HG03045 (cell line): ENCODE data around the gene AIFM1.
"Not testable (repeated sequence)": the region's sequence is repeated elsewhere in the genome, so short reads cannot be mapped to it uniquely, and the experiment has no call there.

Experiments used
- ATAC-seq: cut with Tn5 transposase; IDR thresholded peaks from one replicate; pipeline ENCODE4 v1.9.1; 2021; ENCODE audit warnings: mild to moderate bottlenecking, moderate library complexity; ENCODE audit not compliant: unreplicated experiment

The AIFM1 gene

DNA sequence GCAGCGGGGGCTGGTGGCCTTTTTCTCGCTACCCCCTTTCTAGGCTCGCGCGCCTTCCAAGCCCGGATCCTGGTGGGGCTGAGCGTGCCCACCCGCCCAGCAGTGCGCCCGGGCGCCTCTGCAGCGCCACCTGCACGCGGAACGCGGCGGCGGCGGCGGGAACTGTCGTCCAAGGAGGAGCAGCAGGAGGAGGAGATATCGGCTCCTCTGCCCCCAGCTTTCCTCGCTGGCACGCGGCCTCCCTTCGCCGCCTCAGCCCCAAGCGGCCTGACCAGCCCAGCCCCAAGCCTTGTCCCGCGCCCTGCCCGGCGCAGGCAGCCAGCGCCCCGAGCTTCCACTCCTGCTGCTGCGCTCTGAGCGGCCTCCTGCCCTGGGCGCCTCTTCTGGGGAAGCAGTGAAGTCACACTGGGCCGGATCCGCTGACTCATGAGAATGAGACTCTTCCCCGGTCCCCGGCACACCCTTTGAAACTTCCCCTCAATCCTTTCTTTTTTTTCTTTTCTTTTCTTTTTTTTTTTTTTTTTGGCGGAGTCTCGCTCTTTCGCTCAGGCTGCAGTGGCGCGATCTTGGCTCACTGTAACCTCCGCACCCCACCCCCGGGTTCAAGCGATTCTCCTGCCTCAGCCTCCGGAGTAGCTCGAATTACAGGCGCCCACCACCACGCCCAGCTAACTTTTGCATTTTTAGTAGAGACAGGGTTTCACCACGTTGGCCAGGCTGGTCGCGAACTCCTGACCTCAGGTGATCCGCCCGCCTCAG, 44.7 kb downstream of the AIFM1 start:
- ATAC-seq, result peak; percentile 68

DNA sequence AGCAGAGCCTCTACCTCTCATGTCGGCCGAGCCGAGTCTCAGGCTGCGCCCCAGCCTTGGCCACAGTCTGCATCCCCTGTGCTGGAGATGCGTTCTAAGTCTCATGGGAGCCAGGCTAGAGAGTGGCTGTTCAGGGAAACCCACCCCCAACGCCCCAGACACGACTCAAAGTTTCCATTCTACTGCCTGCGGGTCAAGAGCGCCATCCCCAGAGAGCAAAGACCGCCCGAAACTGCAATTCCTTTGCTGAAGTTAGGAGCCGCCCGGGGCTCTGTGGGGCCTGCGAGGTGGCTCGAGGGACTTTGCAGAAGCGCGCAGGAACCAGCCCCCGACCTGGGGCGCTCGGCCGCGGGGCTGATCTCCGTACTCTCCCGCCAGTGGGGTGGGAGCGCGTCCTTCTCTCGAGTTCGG, 45.3 kb downstream of the AIFM1 start:
- peak; percentile 27 for ATAC-seq

DNA sequence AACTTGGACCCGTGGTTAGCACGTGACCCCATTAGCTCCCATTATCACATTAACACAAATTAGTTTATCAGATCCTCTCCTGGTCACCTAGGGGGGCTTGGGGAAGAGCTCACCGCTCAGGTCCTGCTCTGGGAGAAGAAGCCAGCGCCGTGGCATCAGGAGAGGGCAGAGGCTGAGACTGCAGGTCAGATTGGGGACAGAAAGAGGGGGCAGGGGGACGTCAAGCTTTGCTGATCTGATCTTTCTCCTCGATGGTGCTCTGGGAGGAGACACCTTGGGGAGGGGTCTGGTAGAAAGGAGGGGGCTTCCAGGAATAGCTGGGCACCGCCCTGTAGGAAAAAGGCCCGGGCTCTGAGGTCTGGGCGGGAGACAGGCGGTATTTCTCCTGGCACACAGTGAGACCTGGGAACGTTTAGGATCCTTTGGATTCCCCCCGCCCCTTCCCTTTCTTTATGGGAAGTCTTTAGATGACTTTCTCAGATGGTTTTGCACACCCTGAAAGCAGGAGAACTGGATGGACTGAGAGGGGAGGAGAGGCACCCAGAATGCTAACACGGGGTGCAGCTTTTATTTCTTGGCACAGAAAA, 46.2 kb downstream of the AIFM1 start:
- ATAC-seq, result no peak

DNA sequence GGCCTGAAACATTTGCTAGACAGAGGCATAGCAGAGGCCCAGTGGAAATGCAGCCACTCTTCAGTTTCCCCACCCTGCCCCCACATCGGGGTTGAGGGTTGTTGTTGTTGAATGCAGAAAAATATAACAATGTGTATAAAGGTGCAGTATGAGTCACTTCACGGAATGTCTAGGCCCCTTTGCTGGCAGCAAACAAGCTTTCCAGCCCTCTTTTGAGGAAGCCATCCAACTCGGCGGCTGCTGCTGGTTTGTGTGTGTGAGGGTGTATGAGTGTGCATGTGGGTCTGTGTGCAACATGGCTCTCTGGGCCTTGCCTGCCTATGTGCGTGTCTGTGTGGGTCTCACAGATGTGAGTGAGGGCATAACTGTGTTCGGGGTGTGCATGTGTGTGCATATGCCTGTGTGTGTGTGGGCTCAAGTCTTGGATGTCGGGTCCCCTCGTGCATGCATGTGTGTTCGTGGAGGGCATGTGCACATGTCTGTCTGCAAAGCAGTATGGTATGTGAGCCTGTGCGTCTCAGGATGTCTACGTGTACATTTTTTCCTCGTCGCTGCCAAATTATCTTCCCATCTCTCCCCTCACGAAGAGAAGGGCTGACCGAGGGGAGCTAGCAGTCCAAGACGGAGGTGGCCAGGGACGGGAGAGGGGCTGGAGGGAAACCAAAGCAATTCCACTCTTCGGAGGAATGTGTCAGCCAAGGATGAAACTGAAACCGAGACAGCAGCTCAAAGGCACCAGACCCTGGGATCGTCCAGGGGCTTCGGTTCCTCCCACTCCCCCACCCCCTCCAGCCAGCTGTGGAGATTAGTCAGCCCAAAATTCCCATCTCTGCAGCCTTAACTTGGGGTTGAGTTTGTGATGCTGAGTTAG, 47.0 kb downstream of the AIFM1 start:
- ATAC-seq, result no peak

DNA sequence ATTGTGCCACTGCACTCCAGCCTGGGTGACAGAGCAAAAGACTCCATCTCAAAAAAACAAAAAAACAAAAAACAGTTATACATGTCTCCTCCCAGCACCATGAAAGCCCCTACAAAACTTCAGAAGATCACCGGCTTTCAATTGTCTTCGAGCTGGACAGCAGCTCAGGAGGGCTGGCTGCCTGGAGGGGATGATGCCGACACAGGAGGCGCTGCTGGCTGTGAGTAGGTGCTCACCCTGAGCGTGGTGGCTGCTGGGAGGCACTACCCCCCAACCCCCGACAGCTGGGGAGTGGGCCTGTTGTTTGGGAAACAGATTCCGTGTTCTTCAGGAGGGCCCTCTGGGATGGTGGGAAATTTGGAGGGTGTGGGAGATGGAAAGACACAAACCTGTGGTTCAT, 48.5 kb downstream of the AIFM1 start:
- ATAC-seq, result no peak

DNA sequence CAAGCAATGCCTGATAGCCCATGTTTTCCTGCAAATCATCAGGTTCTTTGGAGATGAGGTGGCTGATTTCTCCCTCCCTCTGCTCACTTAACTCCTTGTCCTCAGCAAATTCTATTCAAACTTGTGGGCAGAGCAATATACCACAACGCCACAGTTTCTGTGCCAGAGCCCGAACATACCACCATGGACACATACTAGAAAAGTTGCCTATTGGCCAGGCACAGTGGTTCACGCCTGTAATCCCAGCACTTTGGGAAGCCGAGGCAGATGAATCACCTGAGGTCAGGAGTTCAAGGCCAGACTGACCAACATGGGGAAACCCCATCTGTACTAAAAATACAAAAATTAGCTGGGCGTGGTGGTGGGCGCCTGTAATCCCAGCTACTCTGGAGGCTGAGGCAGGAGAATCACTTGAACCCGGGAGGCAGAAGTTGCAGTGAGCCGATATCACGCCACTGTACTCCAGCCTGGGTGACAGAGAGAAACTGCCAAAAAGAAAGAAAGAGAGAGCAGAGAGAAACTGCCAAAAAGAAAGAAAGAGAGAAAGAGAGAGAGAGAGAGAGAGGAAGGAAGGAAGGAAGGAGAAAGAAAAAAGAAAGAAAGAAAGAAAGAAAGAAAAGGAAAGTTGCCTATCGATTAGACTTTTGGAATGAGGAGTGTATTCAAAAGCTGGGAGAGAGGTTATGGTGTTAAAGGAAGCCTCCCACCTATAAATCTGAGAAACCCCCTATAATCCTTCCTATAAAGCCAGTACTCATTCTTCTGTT, 50.3 kb downstream of the AIFM1 start:
- not testable (repeated sequence) for ATAC-seq

DNA sequence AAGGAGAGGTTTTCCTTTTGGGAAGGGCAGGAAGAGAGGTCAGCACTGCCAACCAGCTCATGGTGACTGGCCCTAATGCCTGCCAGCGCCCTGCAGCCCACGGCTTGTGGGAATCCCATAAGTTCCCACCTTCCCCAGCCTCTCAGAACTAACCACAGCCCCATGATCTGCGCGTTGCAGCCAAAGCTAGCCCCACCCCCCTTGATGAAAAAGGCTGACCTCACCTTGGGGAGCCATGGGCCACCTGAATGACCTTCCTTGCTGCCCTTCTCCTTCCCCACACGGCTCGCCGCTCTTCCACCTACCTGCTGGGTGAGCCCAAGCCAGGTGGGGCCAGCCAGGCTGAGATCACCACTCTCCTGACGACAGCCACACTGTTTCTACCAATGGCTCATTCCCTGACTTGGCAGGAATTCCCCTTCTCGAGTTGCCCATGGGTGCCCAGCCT, 51.5 kb downstream of the AIFM1 start:
- ATAC-seq, result no peak

DNA sequence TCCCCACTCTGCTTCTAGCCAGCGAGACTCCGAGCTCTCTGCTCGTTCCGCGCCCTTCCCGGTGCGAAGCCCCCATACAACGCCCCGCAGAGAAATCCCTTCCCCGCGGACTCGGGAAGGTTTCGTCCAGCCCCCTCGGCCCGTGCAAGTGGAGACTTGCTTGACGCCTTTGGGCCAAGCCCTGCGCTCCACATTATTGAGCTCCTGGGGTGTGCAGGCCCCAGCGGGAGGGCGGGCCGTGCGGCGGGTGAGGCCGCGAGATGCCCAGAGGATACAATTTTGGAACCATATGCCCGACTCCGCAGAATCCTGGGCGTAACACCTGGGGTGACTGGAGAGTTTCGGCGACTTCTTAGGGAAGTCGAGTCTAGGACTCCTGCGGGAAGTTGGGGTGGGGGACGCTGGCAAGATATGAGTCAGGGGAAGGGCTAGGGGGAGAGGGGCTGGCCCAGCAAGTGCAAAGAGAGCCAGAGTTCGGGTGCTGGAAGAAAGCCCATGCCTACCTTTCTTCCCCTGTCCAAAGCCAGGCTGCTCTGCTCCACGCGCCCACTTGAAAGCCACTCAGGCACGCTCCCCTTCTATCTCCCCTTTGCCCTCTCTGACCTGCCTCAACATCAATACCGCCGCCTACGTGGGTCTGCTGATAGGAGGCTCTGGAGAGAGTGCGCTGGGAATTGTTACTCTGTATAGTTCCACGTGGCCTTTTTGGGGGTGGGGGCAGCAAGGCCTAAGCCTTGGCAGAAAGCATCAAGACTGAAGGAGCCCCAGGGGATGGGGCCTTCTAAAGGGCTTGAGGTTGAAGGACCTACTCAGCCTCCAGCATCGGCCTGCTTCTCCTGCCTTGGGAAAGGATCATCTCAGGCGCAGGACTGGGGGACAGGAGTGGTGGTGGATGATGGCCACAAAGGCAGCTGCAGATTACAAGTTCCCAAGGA, 54.2 kb downstream of the AIFM1 start:
- ATAC-seq, result no peak

DNA sequence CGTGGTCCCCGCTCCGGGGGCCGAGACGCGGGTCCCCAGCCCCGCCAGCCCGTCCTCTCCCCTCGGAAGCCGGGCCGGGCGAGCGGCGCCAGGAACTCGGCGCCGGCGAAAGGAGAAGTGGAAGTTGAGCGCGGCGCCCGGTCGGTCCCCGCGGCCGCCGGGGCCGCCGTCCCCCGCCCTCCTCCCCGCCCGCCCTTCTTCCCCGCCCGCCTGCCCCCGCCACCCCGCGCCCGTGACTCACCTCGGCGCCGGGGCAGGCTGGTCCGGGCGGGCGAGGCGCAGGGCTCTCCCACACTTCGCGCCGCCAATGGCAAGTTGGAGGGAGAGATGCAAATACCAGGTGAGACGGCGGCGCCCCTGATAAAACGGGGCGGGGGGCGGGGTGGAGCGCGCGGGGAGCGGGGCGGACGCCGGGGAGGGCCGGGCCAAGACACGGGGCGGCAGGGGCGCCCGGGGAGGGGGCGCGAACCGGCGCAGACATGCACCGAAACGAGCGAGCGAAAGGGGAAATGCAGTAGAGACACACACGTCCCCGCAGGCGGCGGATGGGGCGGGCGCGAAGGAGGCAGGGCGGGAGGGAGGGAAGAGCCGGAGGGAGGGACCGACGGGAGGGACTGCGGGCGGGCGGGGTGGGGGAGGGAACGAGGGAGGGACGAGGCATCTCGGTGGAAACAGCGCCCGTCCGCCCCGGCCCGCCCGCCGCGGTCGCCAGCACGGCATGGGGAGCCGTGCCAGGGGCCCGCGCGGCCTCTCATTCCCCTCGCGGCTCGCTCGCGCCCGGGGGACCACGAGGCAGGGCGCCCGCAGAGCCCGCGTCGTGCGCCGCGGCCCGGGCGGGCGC, 55.0 kb downstream of the AIFM1 start, which contains the start of gene ELF4:
Gene ELF4 (minus strand): TSS at position 119 of the 841 bp plus-strand sequence. CDS start 29,167 bp downstream, outside the sequence.
- peak; percentile 51 for ATAC-seq

DNA sequence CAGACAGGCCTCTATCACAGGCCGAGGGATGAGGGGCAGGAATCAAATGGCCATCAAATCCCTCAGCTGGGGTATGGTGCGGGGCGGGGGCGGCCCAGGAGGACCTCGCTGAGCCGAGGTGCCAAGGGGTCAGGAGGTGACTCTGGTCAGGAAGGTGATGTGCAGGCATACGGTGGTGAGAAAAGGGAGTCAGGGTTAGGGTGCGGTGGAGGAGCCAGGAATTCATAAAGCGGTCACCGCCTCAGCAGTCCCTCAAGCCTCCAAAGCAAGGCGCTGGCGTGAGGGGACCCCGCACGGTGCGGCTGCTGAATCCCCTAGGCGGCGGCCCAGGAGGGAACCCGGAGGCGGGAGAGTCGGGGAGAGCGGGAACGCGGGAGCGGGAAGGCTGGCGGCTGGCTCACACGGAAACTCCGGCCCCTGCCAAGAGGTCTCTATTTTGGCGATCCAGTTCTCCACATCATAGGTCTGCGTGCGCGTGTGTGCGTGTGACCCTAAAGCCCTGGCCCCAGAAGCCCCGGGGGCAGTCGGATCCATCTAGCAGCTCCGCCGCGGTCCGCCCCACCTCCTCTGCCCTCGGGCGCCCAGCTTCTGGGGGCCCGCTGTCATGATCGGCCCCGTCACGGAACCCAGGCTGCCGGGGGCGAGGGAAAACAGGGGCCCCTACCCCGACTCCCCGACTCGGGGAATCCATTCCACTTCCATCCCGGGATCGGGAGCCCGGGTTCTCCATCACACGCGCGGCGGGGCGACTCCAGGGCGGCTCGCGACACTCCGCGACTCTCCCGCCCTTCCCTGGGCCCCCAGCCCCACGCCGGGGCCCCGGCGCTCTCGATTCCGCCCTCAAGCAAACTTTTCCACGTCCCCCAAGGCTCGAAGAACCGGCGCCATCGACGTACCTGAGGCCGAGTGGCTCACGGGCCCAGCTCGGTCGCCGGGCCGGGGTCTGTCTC, 55.9 kb downstream of the AIFM1 start:
- peak; percentile 26 for ATAC-seq

DNA sequence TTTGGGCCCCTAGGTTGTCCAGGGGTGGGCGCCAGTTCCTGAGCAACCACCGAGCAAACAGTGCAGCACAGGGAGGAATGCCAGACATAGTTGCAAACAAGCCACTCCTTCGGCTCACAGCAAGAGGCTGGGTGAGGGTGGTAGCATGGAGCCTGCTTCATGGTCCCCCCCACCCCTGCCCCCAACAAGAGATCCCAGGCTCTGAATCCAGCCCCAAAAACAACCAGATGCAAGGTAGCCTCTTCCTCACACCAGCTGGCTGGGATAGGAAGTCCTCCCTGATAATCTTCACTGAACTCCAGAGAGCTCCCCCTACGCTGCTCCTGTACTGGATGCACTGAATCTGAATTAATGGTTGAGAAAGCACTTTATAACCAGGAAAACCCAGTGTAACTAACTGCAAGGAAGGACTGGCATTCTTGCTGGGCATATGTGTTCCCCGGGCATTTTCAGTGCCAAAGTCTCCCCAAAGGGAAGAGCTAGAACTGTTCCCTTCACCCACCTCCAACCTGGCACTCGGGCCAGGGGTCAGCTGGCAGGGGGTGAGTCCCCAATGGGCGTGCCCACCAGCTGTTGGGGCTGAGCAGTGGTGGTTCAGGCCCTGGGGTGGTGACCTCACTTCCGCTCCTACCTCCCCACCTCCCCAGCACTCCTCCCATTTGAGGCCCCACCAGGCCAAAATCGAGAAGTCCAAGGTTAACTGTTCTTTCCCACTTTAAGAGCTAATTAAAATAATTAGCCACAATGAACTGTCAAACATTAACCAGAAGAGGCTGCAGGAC, 56.8 kb downstream of the AIFM1 start:
- ATAC-seq, result peak; percentile 66

DNA sequence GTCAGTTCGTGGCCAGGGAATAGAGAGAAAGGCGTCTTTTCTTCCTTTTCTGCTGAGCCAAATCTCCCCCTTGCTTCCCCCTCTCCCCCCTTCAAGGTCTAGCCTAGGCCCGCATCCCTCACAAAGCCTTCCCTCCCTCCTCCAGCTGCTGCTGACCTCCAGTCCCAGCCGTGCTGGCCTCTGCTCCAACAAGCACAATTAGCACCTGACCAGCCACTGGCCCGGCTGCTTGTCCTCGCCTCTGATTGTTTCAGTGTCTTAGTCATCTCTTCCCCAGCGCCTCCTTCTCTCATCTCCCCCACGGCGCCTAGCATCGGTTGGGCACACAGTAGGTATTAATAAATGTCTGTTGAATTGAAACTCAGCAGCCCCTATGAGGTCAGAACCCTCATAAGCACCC, 59.6 kb downstream of the AIFM1 start:
- ATAC-seq, result no peak

DNA sequence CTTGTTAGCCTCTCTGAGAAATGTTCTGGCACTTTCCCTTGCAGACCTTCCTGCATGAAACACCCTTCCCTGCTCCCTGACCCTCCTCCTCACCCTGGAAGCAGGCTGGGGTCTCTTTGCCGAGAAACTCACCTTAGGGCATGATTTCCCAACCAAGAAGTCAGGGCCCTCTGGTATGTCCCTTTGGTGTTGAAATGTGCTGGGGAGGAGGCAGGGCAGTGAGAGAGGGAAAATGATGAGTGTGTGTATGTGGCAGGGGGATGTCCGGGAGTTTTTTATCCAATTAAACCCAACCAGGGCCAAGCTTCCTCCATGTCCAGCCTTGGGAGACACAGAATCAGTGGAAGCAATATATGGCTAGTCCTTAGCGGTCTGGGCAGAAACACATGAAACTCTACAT, 60.4 kb downstream of the AIFM1 start:
- no peak for ATAC-seq

DNA sequence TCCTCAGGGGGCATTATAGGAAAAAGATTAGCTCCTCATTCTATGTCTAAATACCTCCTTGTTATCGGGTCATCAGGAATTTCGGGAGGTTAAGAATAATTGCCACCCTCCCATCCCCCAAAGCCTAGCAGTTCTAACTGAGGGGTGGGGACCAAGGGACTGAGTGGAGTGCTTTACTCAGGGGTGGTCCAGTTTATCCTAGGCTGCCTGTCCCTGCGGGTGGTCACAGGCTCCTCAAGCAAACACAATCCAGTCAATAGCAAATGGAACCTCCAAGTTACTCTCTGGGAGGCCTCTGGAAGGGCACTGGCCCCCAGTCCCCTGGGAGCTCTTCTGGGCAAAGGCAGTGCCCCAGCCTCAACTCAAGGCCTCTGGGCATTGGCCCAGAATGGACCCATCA, 62.0 kb downstream of the AIFM1 start:
- no peak for ATAC-seq

DNA sequence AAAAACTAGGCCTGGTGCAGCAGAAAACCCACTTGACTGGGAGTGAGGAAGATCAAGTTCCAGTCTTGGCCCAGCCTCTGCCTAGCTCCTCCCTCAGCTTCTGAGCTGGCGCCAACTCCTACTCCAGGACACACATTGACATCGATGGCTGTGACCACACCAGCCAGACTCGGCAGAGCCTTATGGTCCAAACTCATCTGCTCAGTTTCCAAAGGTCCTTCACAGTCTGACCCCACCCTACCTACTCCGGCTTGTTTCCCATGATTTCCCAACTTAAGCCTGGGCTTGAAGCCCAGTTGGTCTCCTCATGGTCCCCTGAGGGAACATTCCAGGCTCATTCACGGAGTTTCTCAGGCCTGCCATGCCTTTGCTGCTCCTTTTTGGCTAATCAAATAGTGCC, 65.5 kb downstream of the AIFM1 start:
- ATAC-seq, result no peak

DNA sequence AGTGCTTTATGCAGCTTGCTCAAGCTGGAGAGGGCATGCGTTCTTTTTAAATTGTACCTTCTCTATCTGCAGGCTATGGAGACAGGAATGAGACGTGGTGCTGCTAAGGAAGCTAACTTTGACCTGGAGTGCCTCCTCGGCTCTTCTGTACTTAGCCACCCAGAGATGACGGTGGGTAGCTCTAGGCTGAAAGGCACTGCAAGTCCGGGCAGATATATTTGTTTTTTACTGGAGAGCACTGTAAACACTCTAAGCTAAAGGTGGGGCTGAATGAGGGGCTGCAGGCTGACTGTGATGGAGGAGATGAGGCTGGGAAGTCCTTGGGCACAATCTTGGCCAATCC, 67.5 kb downstream of the AIFM1 start:
- no peak for ATAC-seq
